Measurements from ENCODE around the gene ASB1.

The ASB1 gene

DNA sequence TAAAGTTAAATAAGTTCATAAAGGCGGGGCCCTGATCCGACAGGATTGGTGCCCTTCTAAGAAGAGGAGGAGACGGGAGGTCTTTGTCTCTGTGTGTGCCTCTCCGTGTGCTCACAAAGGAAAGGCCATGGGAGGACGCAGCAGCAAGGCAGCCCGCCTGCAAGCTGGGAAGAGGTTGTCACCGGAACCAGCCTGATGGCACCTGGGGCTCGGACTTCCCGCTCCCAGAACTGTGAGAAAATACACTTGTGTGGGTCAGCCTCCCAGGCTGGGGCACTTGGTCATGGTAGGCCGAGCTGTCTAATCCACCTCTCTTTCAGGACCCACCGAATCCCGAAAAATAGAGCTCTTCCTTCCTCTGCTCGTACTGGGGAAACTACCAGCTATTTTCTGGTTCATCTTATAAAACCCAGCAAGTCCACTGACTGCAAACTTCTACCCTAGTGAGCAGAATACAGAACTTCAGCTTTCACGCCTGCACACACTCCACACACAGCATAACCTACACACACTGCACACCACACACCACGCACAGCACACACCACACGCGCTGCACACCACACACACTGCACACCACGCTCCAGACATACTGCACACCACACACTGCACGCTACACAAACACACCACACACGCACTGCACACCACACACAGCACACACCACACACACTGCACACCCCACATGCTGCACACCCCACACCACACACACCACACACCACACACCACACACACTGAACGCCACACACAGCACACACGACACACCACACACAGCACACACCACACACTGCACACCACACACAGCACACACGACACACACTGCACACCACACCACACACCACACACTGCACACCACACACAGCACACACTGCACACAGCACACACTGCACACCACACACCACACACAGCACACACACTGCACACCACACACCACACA lies 58.1 kb downstream of the ASB1 start:
- H3K9me3 ChIP-seq (ENCODE audit: control insufficient read depth in 2 of 2, low read length in 2 of 2) = peaks cover 0 to 8% of the 10 kb centered on the region in 2 donors
- H3K27ac ChIP-seq (ENCODE audit: low read length) = no peak overlapping the region
- H3K4me1 ChIP-seq (ENCODE audit: control insufficient read depth, insufficient read depth, low read length) = peaks cover 9% of the 10 kb centered on the region
- no peaks in the 10 kb centered on the region for H3K27me3 ChIP-seq (ENCODE audit: control insufficient read depth in 1 of 2, insufficient read depth in 2 of 2, low read length in 2 of 2)
- H3K4me3 ChIP-seq (ENCODE audit: low read length in 2 of 2) = no peak overlapping the region
- H3K36me3 ChIP-seq (ENCODE audit: control insufficient read depth in 2 of 2, insufficient read depth in 2 of 2, low read length in 2 of 2) = no peaks in the 10 kb centered on the region
- H3K9ac ChIP-seq (ENCODE audit: low read length in 2 of 2) = no peak overlapping the region

- H3K4me3 ChIP-seq (ENCODE audit: low read length in 2 of 2) = no peak overlapping the region
These were observed 59.6 kb downstream of the ASB1 start for GRCh38 chr2:238486123-238486848.

DNA sequence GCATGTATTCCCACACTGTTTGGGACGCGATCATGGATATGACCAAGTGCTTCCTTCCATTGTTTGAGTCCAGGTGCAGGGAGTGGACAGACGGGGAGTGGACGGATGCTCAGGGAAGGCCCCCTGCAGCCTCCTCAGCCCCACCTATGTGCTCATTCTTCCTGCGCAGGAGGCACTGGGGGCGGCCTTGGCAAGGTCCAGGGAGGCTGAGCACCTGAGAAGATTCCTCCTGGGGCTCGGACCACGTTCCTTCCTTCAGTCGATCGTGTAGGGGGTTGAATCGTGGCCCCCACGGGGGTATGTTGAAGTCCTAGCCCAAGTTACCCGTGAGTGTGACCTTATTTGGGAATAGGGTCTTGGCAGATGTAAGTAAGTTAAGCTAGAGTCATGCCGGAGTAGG lies 60.4 kb downstream of the ASB1 start:
- H3K4me3 ChIP-seq (ENCODE audit: low read length in 2 of 2) = no peak overlapping the region
- no peaks in the 10 kb centered on the region for H3K36me3 ChIP-seq (ENCODE audit: control insufficient read depth in 2 of 2, insufficient read depth in 2 of 2, low read length in 2 of 2)
- H3K4me1 ChIP-seq (ENCODE audit: control insufficient read depth, insufficient read depth, low read length) = peaks cover 9% of the 10 kb centered on the region

More at GRCh38 chr2:238486123-238486848, 59.6 kb downstream of the ASB1 start:
- Histone ChIP-seq H3K36me3 (ENCODE audit: control insufficient read depth in 2 of 2, insufficient read depth in 2 of 2, low read length in 2 of 2) (no peaks in the 10 kb centered on the region), H3K27ac (ENCODE audit: low read length) (no peak overlapping the region), H3K4me1 (ENCODE audit: control insufficient read depth, insufficient read depth, low read length) (peaks cover 9% of the 10 kb centered on the region), H3K9me3 (ENCODE audit: control insufficient read depth in 2 of 2, low read length in 2 of 2) (no peaks in the 10 kb centered on the region), H3K27me3 (ENCODE audit: control insufficient read depth in 1 of 2, insufficient read depth in 2 of 2, low read length in 2 of 2) (no peaks in the 10 kb centered on the region), H3K9ac (ENCODE audit: low read length in 2 of 2) (no peak overlapping the region)

DNA sequence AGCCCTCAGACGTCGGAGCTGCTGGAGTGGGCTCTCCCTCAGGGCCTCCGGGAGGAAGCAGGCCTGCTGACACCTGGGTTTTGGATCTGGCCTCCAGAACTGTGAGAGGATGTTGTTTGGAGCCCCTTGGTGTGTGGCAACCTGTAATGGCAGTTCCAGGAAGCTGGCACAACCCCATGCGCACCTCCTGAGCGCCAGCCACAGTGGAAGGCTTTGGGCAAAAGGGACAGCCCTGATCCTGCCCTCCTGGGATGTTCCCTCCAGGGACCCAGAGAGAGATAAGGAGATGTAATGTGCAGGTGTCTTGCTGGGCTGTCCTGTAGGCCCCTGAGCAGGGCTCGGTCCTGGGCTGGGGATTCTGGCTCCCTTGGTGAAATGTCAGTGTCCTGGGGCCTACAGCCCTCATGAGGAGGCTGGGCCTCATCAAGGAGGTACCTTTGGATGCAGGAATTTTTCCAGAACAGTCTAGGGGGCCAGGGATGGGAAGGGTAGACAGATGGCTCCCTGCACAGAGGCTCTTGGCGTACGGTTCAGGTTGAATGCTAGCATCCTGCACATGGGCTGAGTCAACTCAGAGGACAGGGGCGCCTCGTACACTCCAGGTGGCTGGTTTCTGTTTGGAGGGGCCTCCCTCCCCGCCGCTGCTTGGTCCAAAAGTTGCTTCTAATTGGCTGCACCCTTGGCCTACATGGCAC lies 61.1 kb downstream of the ASB1 start:
- Histone ChIP-seq H3K4me1 (ENCODE audit: control insufficient read depth, insufficient read depth, low read length) (peaks cover 10% of the 10 kb centered on the region), H3K9ac (ENCODE audit: low read length in 2 of 2) (no peak overlapping the region), H3K27me3 (ENCODE audit: control insufficient read depth in 1 of 2, insufficient read depth in 2 of 2, low read length in 2 of 2) (no peaks in the 10 kb centered on the region), H3K4me3 (ENCODE audit: low read length in 2 of 2) (no peak overlapping the region), H3K9me3 (ENCODE audit: control insufficient read depth in 2 of 2, low read length in 2 of 2) (no peaks in the 10 kb centered on the region), H3K36me3 (ENCODE audit: control insufficient read depth in 2 of 2, insufficient read depth in 2 of 2, low read length in 2 of 2) (no peaks in the 10 kb centered on the region), H3K27ac (ENCODE audit: low read length) (no peak overlapping the region)

More for the DNA sequence above, 60.4 kb downstream of the ASB1 start:
- H3K9me3 ChIP-seq (ENCODE audit: control insufficient read depth in 2 of 2, low read length in 2 of 2) = no peaks in the 10 kb centered on the region
- no peak overlapping the region for H3K9ac ChIP-seq (ENCODE audit: low read length in 2 of 2)
- no peak overlapping the region for H3K27ac ChIP-seq (ENCODE audit: low read length)
- no peaks in the 10 kb centered on the region for H3K27me3 ChIP-seq (ENCODE audit: control insufficient read depth in 1 of 2, insufficient read depth in 2 of 2, low read length in 2 of 2)

DNA sequence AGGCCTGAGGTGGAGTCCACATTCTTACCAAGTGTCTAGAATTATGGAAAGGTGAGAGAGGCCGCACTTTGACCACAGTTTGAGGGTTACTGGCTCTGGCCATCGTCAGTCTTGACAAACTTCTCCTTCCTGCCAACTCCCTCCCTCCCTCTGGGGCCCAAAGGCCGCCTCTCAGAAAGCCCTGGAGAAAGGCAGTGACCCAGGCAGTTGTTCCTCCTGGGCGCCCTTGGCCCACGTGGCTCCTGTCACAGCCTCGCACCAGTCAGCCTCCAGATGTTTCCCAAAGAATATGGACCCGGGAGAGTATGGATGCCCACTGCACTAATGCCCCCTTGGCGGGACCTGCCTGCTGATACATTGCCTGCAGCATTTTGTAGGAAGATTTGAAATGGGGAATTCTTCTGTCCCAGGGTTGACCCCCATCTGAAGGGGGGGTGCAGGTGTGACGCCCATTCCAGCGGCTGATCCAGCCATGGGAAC lies 61.7 kb downstream of the ASB1 start:
- no peaks in the 10 kb centered on the region for H3K36me3 ChIP-seq (ENCODE audit: control insufficient read depth in 2 of 2, insufficient read depth in 2 of 2, low read length in 2 of 2)
- H3K9ac ChIP-seq (ENCODE audit: low read length in 2 of 2) = no peak overlapping the region
- H3K9me3 ChIP-seq (ENCODE audit: control insufficient read depth in 2 of 2, low read length in 2 of 2) = no peaks in the 10 kb centered on the region
- peaks cover 15% of the 10 kb centered on the region for H3K4me1 ChIP-seq (ENCODE audit: control insufficient read depth, insufficient read depth, low read length)
- H3K27me3 ChIP-seq (ENCODE audit: control insufficient read depth in 1 of 2, insufficient read depth in 2 of 2, low read length in 2 of 2) = no peaks in the 10 kb centered on the region
- H3K4me3 ChIP-seq (ENCODE audit: low read length in 2 of 2) = no peak overlapping the region
- no peak overlapping the region for H3K27ac ChIP-seq (ENCODE audit: low read length)

DNA sequence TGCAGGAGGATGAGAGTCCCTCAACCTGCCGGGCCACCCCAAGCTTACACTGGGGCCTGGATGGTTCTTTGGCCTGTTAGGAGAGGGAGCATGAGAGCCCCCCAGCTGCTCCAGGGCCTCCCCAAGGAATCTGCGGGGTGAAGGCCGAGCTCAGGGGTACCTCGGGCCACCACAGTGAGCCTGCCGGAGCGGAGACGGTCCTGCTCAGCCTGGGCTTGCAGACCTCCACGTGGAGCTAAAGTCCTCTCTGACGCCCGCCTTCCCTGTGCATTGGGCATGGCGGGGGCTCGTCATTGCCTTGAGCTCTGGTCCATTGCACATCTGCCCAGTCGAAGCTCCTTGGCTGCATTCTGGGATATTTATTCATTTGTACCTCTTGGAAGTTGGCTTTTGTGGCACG lies 62.7 kb downstream of the ASB1 start:
- peaks cover 26% of the 10 kb centered on the region for H3K4me1 ChIP-seq (ENCODE audit: control insufficient read depth, insufficient read depth, low read length)
- no peak overlapping the region for H3K9ac ChIP-seq (ENCODE audit: low read length in 2 of 2)
- no peaks in the 10 kb centered on the region for H3K27me3 ChIP-seq (ENCODE audit: control insufficient read depth in 1 of 2, insufficient read depth in 2 of 2, low read length in 2 of 2)
- H3K9me3 ChIP-seq (ENCODE audit: control insufficient read depth in 2 of 2, low read length in 2 of 2) = no peaks in the 10 kb centered on the region
- H3K36me3 ChIP-seq (ENCODE audit: control insufficient read depth in 2 of 2, insufficient read depth in 2 of 2, low read length in 2 of 2) = no peaks in the 10 kb centered on the region
- H3K27ac ChIP-seq (ENCODE audit: low read length) = no peak overlapping the region
- no peak overlapping the region for H3K4me3 ChIP-seq (ENCODE audit: low read length in 2 of 2)

DNA sequence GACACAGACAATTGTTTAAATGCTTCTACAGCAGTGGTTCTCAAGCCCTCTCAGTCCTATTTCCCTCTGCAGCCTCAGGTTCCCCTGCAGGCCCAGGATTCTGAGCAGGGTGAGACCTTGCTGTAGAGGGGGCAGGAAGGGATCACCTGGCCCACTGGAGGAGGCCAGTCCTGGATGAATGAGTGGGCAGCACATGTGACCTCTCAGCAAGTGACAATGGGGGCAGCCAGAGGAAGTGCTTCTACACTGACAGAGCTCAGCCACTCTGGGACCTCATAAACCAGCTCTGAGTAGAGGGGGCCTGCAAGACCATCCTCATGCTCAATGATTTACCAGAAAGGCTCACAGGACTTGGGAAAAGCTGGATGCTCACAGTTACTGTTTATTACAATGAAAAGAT lies 63.2 kb downstream of the ASB1 start:
- H3K9ac ChIP-seq (ENCODE audit: low read length in 2 of 2) = no peak overlapping the region
- no peaks in the 10 kb centered on the region for H3K36me3 ChIP-seq (ENCODE audit: control insufficient read depth in 2 of 2, insufficient read depth in 2 of 2, low read length in 2 of 2)
- no peaks in the 10 kb centered on the region for H3K9me3 ChIP-seq (ENCODE audit: control insufficient read depth in 2 of 2, low read length in 2 of 2)
- no peak overlapping the region for H3K27ac ChIP-seq (ENCODE audit: low read length)
- peaks cover 27% of the 10 kb centered on the region for H3K4me1 ChIP-seq (ENCODE audit: control insufficient read depth, insufficient read depth, low read length)
- H3K27me3 ChIP-seq (ENCODE audit: control insufficient read depth in 1 of 2, insufficient read depth in 2 of 2, low read length in 2 of 2) = no peaks in the 10 kb centered on the region
- no peak overlapping the region for H3K4me3 ChIP-seq (ENCODE audit: low read length in 2 of 2)

DNA sequence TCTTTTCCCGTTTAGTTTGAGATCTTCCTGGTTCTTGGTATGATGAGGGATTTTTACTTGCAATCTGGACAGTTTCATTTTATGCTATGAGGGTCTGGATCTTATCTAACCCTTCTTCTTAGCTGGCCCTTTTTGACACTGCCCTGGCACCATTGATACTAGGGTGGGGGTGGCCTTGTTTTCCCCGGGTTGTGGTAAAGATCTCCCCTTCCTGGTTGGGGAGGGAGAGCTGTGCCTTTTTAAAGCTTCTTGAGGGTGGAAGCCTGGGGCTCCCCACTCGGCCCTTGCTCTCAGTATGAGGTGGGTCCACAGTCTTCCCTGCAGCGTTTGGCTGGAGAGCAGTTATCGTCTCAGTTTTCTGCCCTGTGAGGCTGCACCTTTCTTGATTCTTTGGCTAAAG lies 66.1 kb downstream of the ASB1 start:
- no peaks in the 10 kb centered on the region for H3K36me3 ChIP-seq (ENCODE audit: control insufficient read depth in 2 of 2, insufficient read depth in 2 of 2, low read length in 2 of 2)
- peaks cover 25% of the 10 kb centered on the region for H3K4me1 ChIP-seq (ENCODE audit: control insufficient read depth, insufficient read depth, low read length)
- no peak overlapping the region for H3K27ac ChIP-seq (ENCODE audit: low read length)
- H3K4me3 ChIP-seq (ENCODE audit: low read length in 2 of 2) = no peak overlapping the region
- no peak overlapping the region for H3K9ac ChIP-seq (ENCODE audit: low read length in 2 of 2)
- no peaks in the 10 kb centered on the region for H3K27me3 ChIP-seq (ENCODE audit: control insufficient read depth in 1 of 2, insufficient read depth in 2 of 2, low read length in 2 of 2)
- no peaks in the 10 kb centered on the region for H3K9me3 ChIP-seq (ENCODE audit: control insufficient read depth in 2 of 2, low read length in 2 of 2)

GRCh38 chr2:238493411-238493810 lies 66.7 kb downstream of the ASB1 start:
- Histone ChIP-seq H3K9me3 (ENCODE audit: control insufficient read depth in 2 of 2, low read length in 2 of 2) (no peaks in the 10 kb centered on the region), H3K27ac (ENCODE audit: low read length) (no peak overlapping the region), H3K27me3 (ENCODE audit: control insufficient read depth in 1 of 2, insufficient read depth in 2 of 2, low read length in 2 of 2) (no peaks in the 10 kb centered on the region), H3K36me3 (ENCODE audit: control insufficient read depth in 2 of 2, insufficient read depth in 2 of 2, low read length in 2 of 2) (no peaks in the 10 kb centered on the region), H3K4me1 (ENCODE audit: control insufficient read depth, insufficient read depth, low read length) (peaks cover 19% of the 10 kb centered on the region), H3K4me3 (ENCODE audit: low read length in 2 of 2) (no peak overlapping the region), H3K9ac (ENCODE audit: low read length in 2 of 2) (no peak overlapping the region)

- no peaks in the 10 kb centered on the region for H3K27me3 ChIP-seq (ENCODE audit: control insufficient read depth in 1 of 2, insufficient read depth in 2 of 2, low read length in 2 of 2)
- H3K36me3 ChIP-seq (ENCODE audit: control insufficient read depth in 2 of 2, insufficient read depth in 2 of 2, low read length in 2 of 2) = no peaks in the 10 kb centered on the region
- H3K9me3 ChIP-seq (ENCODE audit: control insufficient read depth in 2 of 2, low read length in 2 of 2) = no peaks in the 10 kb centered on the region
- H3K4me1 ChIP-seq (ENCODE audit: control insufficient read depth, insufficient read depth, low read length) = peaks cover 18% of the 10 kb centered on the region
- H3K9ac ChIP-seq (ENCODE audit: low read length in 2 of 2) = no peak overlapping the region
- H3K27ac ChIP-seq (ENCODE audit: low read length) = no peak overlapping the region
- no peak overlapping the region for H3K4me3 ChIP-seq (ENCODE audit: low read length in 2 of 2)
These were observed 67.3 kb downstream of the ASB1 start for GRCh38 chr2:238493880-238494572.
